Keratinocyte (primary cell): ENCODE measurements around the gene OTUD7B.

Experiments used
- CTCF ChIP-seq, 3 experiments: IDR thresholded peaks in 1 of 3; conservative IDR thresholded peaks in 1 of 3; optimal IDR thresholded peaks in 1 of 3; 2 replicates in 2 of 3; 3 replicates in 1 of 3; pipeline versions ENCODE3 to v1.5.1; 2011; ENCODE audit warnings: low read length in 3 of 3, mild to moderate bottlenecking in 3 of 3, moderate library complexity in 2 of 3, control low read depth in 1 of 3, inconsistent platforms in 1 of 3; ENCODE audit not compliant: insufficient read depth in 2 of 3; ENCODE audit errors: extremely low read depth in 1 of 3
- EZH2 ChIP-seq: IDR thresholded peaks from one replicate; pipeline ENCODE4 v1.6.1; 2012; ENCODE audit warnings: inconsistent platforms, mild to moderate bottlenecking, low read length, moderate library complexity

GRCh38 chr1:149936170-149936991 is 74.1 kb downstream of the OTUD7B start, which contains the start of gene MTMR11:
- TF ChIP-seq CTCF (optimal IDR thresholded peaks at IDR 0.05 in 1 of 3, IDR thresholded peaks at IDR 0.05 in 1 of 3, conservative IDR thresholded peaks at IDR 0.05 in 1 of 3; ENCODE audit: extremely low read depth in 1 of 3, insufficient read depth in 2 of 3, low read length in 3 of 3) (no peak), EZH2 (no peak)
